HG03025 (cell line): ENCODE data around the gene ANKRD33B.
"Not testable (repeated sequence)": the region's sequence is repeated elsewhere in the genome, so short reads cannot be mapped to it uniquely, and the experiment has no call there.

ENCODE experiments used
- ATAC-seq: cut with Tn5 transposase; IDR thresholded peaks from one replicate; pipeline ENCODE4 v1.9.1; 2021; ENCODE audit warnings: mild to moderate bottlenecking, moderate library complexity; ENCODE audit not compliant: unreplicated experiment, low FRiP score

The ANKRD33B gene

GRCh38 chr5:10536931-10537579 is 26.8 kb upstream of the ANKRD33B start:
- peak; percentile 41 for ATAC-seq

- peak; percentile 5 for ATAC-seq
Observed at GRCh38 chr5:10537624-10538023, 26.2 kb upstream of the ANKRD33B start.

- no peak for ATAC-seq
Observed at GRCh38 chr5:10538103-10538788, 25.6 kb upstream of the ANKRD33B start.

- no peak for ATAC-seq
Observed at GRCh38 chr5:10538789-10539686, 24.8 kb upstream of the ANKRD33B start.

GRCh38 chr5:10539687-10539998 is 24.2 kb upstream of the ANKRD33B start:
- ATAC-seq, result no peak

- ATAC-seq, result no peak
Observed at GRCh38 chr5:10540036-10540544, 23.8 kb upstream of the ANKRD33B start.

- no peak for ATAC-seq
Observed at GRCh38 chr5:10540951-10541646, 22.8 kb upstream of the ANKRD33B start.

- ATAC-seq, result no peak
Observed at GRCh38 chr5:10542055-10542550, 21.8 kb upstream of the ANKRD33B start.

- ATAC-seq, result no peak
Observed at GRCh38 chr5:10543585-10544040, 20.3 kb upstream of the ANKRD33B start.

GRCh38 chr5:10545084-10545483 is 18.8 kb upstream of the ANKRD33B start:
- ATAC-seq, result no peak

GRCh38 chr5:10546186-10546585 is 17.7 kb upstream of the ANKRD33B start:
- no peak for ATAC-seq

GRCh38 chr5:10548418-10549122 is 15.3 kb upstream of the ANKRD33B start:
- no peak for ATAC-seq

- not testable (repeated sequence) for ATAC-seq
Observed at GRCh38 chr5:10549123-10549514, 14.8 kb upstream of the ANKRD33B start.

GRCh38 chr5:10550222-10550995 is 13.5 kb upstream of the ANKRD33B start:
- ATAC-seq, result no peak

- ATAC-seq, result no peak
Observed at GRCh38 chr5:10551782-10552138, 12.1 kb upstream of the ANKRD33B start.

- no peak for ATAC-seq
Observed at GRCh38 chr5:10552183-10553143, 11.4 kb upstream of the ANKRD33B start.

- ATAC-seq, result no peak
Observed at GRCh38 chr5:10553476-10553875, 10.4 kb upstream of the ANKRD33B start.

- no peak for ATAC-seq
Observed at GRCh38 chr5:10555277-10555684, 8.6 kb upstream of the ANKRD33B start.
